ENCODE measurements around the gene INSRR. TPM values are rescaled to one million over a fixed set of nuclear protein-coding genes. Genes with fewer than 3 reads are reported as not detected.

Gene INSRR
- total RNA-seq, 1 donor from 2014 or later, result not detected

DNA sequence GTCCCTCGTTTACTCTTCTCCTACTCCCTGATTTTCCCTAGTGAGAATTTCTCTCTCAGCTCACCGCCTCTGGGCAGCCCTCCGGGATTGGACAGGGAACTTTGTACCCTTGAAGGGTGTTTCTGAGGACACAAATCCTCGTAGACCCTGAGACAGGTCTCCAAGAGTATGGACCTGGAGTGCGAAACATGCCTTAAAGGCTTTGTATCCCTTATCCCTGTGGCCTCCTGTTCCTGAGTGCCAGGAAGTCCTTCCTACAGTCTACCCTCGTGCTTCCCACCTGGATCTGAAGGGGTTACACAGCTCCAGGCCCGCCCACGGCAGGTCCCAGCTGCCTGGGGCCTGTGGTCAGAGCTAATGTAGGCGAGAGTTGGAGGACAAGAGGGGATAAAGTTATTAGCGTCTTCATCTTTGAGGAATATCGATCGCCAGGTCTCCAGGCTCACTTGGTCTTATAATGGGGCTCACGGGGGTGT is 27.0 kb upstream of the INSRR start:
- H3K27me3 ChIP-seq (ENCODE audit: control insufficient read depth, insufficient read depth, low read length), result peaks cover 36% of the 10 kb centered on the region
- no peak for DNase-seq (ENCODE audit: low read depth)
- no peak for TF ChIP-seq CTCF (IDR thresholded peaks at IDR 0.05; ENCODE audit: insufficient read depth, low read length, poor library complexity, severe bottlenecking)

DNA sequence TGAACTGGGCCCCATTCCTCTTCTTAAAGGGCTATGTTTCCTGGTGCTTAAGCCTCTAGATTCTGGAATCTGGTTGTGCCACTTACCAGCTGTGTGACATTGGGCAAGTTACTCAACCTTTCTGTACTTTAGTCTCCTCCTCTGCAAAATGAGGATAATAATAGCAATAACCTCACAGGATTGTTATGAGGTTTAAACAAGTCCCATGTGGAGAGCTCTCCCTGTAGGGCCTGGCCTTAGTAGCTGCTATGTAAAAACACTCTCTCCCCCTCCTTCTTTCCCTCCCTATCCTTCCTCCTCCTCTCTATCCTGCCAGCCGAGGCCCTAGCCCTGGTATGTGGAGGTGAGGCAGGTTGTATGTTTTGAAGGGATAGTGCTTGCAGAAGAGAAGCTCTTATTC is 26.4 kb upstream of the INSRR start:
- DNase-seq (ENCODE audit: low read depth), result no peak
- no peak for TF ChIP-seq CTCF (IDR thresholded peaks at IDR 0.05; ENCODE audit: insufficient read depth, low read length, poor library complexity, severe bottlenecking)
- H3K36me3 ChIP-seq (ENCODE audit: control insufficient read depth, insufficient read depth, low read length), result no peaks in the 10 kb centered on the region
- H3K4me3 ChIP-seq (ENCODE audit: low read depth, low read length), result no peak overlapping the region
- H3K27me3 ChIP-seq (ENCODE audit: control insufficient read depth, insufficient read depth, low read length), result peaks cover 38% of the 10 kb centered on the region

More for the DNA sequence above, 27.0 kb upstream of the INSRR start:
- H3K4me3 ChIP-seq (ENCODE audit: low read depth, low read length), result no peak overlapping the region
- H3K36me3 ChIP-seq (ENCODE audit: control insufficient read depth, insufficient read depth, low read length), result no peaks in the 10 kb centered on the region

- Histone ChIP-seq H3K36me3 (ENCODE audit: control insufficient read depth, insufficient read depth, low read length) (no peaks in the 10 kb centered on the region), H3K4me3 (ENCODE audit: low read depth, low read length) (no peak overlapping the region), H3K27me3 (ENCODE audit: control insufficient read depth, insufficient read depth, low read length) (peaks cover 44% of the 10 kb centered on the region)
- DNase-seq (ENCODE audit: low read depth), result no peak
- TF ChIP-seq CTCF (IDR thresholded peaks at IDR 0.05; ENCODE audit: insufficient read depth, low read length, poor library complexity, severe bottlenecking), result no peak
Observed at GRCh38 chr1:156884560-156885184, 25.8 kb upstream of the INSRR start.

DNA sequence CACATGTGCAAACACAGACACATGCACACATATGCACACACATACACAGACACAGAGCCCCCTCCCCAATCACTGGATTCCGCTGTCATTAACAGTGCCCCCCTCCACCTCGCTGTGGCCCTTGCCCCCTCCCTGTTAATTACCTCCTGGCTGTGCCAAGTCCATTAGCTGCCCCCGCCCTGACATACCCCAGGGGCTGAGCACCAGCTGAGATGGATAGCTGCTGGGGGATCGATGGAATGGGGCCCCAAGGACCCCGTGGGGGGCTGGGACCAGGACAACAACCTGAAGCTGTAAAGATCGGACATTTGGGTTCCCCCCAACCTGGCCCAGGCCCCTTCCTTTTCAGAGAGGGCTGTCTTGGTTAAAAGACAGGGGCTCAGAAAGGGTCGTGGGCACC is 25.0 kb upstream of the INSRR start:
- no peaks in the 10 kb centered on the region for H3K36me3 ChIP-seq (ENCODE audit: control insufficient read depth, insufficient read depth, low read length)
- H3K4me3 ChIP-seq (ENCODE audit: low read depth, low read length), result no peak overlapping the region
- no peak for TF ChIP-seq CTCF (IDR thresholded peaks at IDR 0.05; ENCODE audit: insufficient read depth, low read length, poor library complexity, severe bottlenecking)
- H3K27me3 ChIP-seq (ENCODE audit: control insufficient read depth, insufficient read depth, low read length), result peaks cover 45% of the 10 kb centered on the region
- DNase-seq (ENCODE audit: low read depth), result no peak

- DNase-seq (ENCODE audit: low read depth), result no peak
- H3K27me3 ChIP-seq (ENCODE audit: control insufficient read depth, insufficient read depth, low read length), result peaks cover 43% of the 10 kb centered on the region
- TF ChIP-seq CTCF (IDR thresholded peaks at IDR 0.05; ENCODE audit: insufficient read depth, low read length, poor library complexity, severe bottlenecking), result no peak
- H3K36me3 ChIP-seq (ENCODE audit: control insufficient read depth, insufficient read depth, low read length), result no peaks in the 10 kb centered on the region
- H3K4me3 ChIP-seq (ENCODE audit: low read depth, low read length), result no peak overlapping the region
Observed at GRCh38 chr1:156882543-156882942, 23.6 kb upstream of the INSRR start.

DNA sequence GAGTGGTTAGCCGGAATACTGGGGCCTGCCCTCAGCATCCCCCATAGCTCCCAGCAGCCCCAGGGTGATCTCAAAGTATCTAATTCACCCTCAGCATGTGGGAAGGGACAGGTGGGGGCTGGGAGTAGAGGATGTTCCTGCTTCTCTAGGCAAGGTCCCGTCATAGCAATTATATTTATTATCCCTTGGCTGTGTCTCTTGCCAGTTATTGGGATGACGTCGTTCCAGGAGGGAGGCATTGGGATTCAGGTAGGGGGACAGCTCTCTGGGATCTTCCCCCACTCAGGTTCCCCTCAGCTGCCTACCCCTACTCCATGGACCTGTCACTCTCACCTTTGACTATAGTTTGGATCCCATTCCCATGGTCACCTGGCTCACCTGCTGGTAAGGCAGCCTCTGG is 22.7 kb upstream of the INSRR start:
- H3K4me3 ChIP-seq (ENCODE audit: low read depth, low read length), result no peak overlapping the region
- H3K27me3 ChIP-seq (ENCODE audit: control insufficient read depth, insufficient read depth, low read length), result peaks cover 45% of the 10 kb centered on the region
- DNase-seq (ENCODE audit: low read depth), result no peak
- TF ChIP-seq CTCF (IDR thresholded peaks at IDR 0.05; ENCODE audit: insufficient read depth, low read length, poor library complexity, severe bottlenecking), result no peak
- no peaks in the 10 kb centered on the region for H3K36me3 ChIP-seq (ENCODE audit: control insufficient read depth, insufficient read depth, low read length)

All from kidney epithelial cell (primary cell).